Panc1 (cell line): ENCODE results near the gene CDH3.

Source experiments
- POLR2AphosphoS5 ChIP-seq: IDR thresholded peaks from 2 replicates; pipeline ENCODE4 v1.6.1; 2012; ENCODE audit warnings: mild to moderate bottlenecking, low read depth, low read length, moderate library complexity
- TCF7L2 ChIP-seq: IDR thresholded peaks from 2 replicates; pipeline ENCODE4 v1.6.1; 2011; ENCODE audit warnings: mild to moderate bottlenecking, low read depth, low read length, inconsistent platforms
- TF ChIP-seq, protein P1 (sequence below): fragments of 450-650 bp; IDR thresholded peaks from 2 replicates; pipeline ENCODE4 v1.5.1; 2017; ENCODE audit warnings: mild to moderate bottlenecking

DNA sequence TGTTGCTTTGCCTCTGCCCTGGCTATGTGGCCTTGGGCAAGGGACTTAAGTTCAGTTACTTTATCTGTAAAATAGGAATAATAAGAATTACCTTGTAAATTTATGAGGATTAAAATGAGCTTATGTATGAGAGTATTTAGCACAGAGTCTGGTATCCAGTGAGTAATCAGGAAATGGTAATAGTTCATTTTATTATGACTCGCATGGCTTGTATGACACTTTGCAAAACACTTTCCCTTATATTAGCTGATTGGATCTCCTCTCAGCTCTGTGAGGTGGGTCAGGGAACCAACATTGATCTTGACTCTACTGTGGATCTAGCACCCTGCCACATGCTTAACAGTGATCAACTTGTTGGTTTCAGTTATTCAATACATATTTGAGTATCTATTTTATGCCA is 8.3 kb upstream of the CDH3 start:
- TF ChIP-seq, protein P1, sequence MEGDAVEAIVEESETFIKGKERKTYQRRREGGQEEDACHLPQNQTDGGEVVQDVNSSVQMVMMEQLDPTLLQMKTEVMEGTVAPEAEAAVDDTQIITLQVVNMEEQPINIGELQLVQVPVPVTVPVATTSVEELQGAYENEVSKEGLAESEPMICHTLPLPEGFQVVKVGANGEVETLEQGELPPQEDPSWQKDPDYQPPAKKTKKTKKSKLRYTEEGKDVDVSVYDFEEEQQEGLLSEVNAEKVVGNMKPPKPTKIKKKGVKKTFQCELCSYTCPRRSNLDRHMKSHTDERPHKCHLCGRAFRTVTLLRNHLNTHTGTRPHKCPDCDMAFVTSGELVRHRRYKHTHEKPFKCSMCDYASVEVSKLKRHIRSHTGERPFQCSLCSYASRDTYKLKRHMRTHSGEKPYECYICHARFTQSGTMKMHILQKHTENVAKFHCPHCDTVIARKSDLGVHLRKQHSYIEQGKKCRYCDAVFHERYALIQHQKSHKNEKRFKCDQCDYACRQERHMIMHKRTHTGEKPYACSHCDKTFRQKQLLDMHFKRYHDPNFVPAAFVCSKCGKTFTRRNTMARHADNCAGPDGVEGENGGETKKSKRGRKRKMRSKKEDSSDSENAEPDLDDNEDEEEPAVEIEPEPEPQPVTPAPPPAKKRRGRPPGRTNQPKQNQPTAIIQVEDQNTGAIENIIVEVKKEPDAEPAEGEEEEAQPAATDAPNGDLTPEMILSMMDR: no peak
- TF ChIP-seq POLR2AphosphoS5: no peak
- TF ChIP-seq TCF7L2: no peak
